GM12892 (cell line): Measurements from ENCODE around the gene TSPAN14.
"Not testable (repeated sequence)": the region's sequence is repeated elsewhere in the genome, so short reads cannot be mapped to it uniquely, and the experiment has no call there.

Source experiments
- DNase-seq: peaks from one replicate; pipeline ENCODE4 v3.0.0; 2011; ENCODE audit not compliant: insufficient read length
- FAIRE-seq: peaks from 2 replicates; lab custom pipeline; 2011; peaks lifted over from hg19 to GRCh38; lab: Jason Lieb, UNC
- POLR2A ChIP-seq: IDR thresholded peaks from 2 replicates; pipeline ENCODE4 v1.6.1; 2011; ENCODE audit warnings: low read depth, low read length, control low read depth
- POLR2AphosphoS5 ChIP-seq: IDR thresholded peaks from 2 replicates; pipeline ENCODE4 v1.6.1; 2011; ENCODE audit warnings: low read depth, low read length, control low read depth
- TAF1 ChIP-seq: IDR thresholded peaks from 2 replicates; pipeline ENCODE4 v1.6.1; 2011; ENCODE audit warnings: low read depth, mild to moderate bottlenecking, control low read depth, low read length, borderline replicate concordance

Gene TSPAN14

DNA sequence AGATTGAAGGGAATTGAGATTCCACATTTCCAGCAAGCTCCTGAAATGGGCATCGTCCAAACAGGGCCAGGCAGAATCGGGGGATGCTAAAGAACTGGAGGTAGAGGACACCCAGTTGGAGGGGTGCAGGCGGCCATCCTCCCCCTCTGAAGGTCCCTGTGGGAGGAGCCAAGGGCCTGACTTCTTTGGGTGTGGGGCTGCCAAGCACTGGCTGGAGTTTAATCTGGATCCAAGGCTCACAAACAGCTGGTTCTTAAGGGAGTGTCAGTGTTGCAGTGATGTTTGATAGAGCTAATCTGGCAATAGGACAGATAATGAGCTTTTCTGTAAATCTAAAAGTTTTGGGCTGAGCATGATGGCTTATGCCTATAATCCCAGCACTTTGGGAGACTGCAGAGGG lies 20.8 kb downstream of the TSPAN14 start:
- TF ChIP-seq POLR2A = no peak
- no peak for TF ChIP-seq POLR2AphosphoS5
- TF ChIP-seq TAF1 = no peak
- FAIRE-seq = no peak
- no peak for DNase-seq

DNA sequence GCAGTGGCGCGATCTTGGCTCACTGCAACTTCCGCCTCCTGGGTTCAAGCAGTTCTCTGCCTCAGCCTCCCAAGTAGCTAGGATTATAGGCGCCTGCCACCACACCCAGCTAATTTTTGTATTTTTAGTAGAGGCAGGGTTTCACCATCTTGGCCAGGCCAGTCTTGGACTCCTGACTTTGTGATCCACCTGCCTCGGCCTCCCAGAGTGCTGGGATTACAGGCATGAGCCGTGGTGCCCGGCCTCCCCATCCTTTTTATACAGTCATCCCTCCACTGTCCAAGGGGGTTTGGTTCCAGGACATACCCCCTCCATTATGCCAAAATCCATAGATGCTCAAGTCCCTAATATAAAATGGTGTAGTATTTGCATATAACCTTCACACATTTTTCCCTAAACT lies 21.5 kb downstream of the TSPAN14 start:
- not testable (repeated sequence) for FAIRE-seq, DNase-seq

DNA sequence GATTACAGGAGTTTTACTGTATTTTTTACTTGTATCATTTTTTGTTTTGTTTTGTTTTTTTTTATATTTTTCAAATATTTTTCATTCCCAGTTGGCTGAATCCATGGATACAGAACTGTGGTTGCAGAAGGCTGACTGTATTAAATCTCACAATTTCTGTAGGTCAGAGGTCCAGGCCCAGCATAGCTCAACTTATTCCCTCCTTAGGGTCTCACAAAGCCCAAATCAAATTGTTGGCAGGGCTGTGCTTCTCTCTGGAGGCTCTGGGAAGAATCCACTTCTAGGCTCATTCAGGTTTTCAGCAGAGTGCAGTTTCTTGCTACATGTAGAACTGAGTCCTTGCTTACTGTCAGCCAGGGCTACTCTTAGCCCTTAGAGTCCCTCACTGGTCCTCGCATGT lies 22.6 kb downstream of the TSPAN14 start:
- no peak for DNase-seq
- FAIRE-seq = no peak
- TF ChIP-seq POLR2AphosphoS5 (no peak), TAF1 (no peak), POLR2A (no peak)

DNA sequence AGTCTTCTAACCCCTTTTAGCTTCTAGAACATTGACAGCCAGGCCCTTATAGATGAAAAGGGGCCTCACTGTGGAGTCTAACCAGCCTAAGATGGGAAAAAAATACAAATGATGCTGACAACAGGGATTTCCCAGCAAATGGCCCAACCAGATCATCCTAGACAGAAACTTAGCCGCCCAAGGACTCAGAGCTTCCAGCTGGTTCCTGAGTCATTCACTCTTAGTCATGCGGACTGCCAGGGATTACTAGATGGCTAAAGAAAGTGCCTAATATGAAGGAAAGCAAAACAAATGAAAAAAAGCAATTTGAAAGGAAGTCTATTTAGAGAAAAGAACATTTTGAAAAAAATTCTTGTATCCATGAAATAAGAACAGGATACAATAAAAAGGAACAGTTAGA lies 23.7 kb downstream of the TSPAN14 start:
- TF ChIP-seq POLR2A (no peak), TAF1 (no peak), POLR2AphosphoS5 (no peak)
- DNase-seq = no peak
- no peak for FAIRE-seq

DNA sequence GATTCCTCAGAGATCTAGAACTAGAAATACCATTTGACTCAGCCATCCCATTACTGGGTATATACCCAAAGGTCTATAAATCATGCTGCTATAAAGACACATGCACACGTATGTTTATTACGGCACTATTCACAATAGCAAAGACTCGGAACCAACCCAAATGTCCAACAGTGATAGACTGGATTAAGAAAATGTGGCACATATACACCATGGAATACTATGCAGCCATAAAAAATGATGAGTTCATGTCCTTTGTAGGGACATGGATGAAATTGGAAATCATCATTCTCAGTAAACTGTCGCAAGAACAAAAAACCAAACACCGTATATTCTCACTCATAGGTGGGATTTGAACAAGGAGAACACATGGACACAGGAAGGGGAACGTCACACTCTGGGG lies 26.3 kb downstream of the TSPAN14 start:
- not testable (repeated sequence) for FAIRE-seq, DNase-seq

DNA sequence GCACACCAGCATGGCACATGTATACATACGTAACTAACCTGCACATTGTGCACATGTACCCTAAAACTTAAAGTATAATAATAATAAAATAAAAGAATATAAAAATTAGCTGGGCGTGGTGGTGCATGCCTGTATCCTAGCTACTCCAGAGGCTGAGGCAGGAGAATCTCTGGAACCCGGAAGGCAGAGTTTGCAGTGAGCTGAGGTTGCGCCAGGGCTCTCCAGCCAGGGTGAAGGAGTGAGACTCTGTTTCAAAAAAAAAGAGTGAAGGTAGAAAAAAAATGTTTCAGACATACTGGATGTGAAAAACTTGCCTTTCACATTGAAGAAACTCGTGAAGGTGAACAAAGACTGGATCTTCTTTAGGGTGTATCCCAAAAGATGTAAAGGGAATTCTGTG lies 26.7 kb downstream of the TSPAN14 start:
- no peak for DNase-seq
- FAIRE-seq = no peak
- TF ChIP-seq POLR2AphosphoS5 (no peak), TAF1 (no peak), POLR2A (no peak)

DNA sequence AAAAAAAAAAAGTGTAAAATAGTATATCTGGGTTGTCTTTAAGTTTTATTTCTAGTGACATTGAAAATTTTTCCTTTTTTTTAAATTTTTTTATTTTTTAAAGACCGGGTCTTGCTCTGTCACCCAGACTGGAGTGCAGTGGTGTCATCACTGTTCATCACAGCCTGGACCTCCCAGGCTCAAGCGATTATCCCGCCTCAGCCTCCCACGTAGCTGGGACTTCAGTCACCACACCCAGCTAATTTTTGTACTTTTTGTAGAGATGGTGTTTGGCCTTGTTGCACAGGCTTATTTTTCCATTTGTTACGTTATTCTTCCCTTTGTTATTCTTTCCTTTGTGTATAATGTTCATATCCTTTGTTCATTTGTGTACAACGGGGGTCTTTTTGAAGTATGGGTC lies 30.1 kb downstream of the TSPAN14 start:
- TF ChIP-seq TAF1 (no peak), POLR2AphosphoS5 (no peak), POLR2A (no peak)
- no peak for DNase-seq
- FAIRE-seq = no peak

DNA sequence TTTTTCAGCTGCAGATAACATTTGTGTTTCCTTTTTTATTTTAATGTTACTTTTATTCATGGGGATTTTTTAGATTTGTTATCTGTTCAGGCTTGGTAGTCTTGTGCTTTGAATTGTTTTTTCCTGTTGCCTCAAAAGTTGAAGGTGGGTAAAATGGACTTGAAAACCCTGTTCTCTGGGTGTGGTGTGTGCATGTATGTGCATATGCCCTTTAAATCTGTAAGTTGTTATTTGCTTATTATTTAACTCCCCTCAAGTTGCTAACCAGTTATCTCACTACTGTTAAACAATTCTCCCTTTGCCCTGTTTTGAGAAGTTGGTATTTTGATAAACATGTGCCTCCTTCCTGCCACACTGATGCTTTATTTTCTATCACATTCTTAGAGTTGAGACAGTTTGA lies 30.6 kb downstream of the TSPAN14 start:
- FAIRE-seq = no peak
- DNase-seq = no peak
- TF ChIP-seq TAF1 = no peak
- no peak for TF ChIP-seq POLR2A
- no peak for TF ChIP-seq POLR2AphosphoS5

DNA sequence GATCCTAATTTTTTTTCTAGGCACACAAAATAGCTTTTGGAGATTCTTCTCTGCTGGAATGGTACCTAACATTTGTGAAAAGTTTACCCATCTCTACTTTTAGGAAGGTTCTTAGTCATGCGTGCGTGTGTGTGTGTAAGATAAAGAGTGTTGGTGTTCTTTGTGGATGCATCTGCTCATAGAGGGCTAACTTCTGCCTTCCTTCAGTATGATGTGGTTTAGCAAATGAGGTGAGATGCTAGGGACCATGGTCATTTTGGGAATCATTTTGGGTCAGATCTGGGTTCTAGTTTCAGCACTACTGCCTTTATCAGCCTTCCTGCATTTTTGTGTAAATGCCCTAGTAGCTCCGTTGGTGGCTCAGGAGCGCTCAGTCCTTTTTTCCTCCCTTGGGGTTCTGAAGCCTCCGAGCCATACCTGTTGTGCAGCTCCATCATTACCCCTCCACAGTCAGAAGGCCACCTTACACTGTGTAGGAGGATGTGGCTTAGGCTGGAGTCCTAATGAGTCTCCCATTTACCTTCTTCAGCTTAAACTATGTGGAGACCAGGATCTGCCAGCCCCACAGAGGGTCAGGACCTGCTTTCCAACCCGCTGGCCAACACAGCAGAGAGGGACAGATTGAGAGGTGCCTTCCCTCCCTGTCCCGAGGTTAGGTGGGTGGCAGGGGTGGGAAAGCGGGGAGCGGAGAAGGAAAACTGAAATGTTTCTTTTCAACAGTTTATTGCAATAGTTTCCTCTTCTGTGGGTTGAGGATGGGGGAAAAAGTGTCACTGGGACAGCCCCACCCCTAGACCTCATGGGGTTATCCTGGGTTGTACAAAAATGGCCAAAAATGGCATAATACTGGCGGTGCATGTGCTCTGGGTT lies 31.2 kb downstream of the TSPAN14 start:
- TF ChIP-seq POLR2A (no peak), TAF1 (no peak), POLR2AphosphoS5 (no peak)
- DNase-seq = no peak
- FAIRE-seq = no peak

DNA sequence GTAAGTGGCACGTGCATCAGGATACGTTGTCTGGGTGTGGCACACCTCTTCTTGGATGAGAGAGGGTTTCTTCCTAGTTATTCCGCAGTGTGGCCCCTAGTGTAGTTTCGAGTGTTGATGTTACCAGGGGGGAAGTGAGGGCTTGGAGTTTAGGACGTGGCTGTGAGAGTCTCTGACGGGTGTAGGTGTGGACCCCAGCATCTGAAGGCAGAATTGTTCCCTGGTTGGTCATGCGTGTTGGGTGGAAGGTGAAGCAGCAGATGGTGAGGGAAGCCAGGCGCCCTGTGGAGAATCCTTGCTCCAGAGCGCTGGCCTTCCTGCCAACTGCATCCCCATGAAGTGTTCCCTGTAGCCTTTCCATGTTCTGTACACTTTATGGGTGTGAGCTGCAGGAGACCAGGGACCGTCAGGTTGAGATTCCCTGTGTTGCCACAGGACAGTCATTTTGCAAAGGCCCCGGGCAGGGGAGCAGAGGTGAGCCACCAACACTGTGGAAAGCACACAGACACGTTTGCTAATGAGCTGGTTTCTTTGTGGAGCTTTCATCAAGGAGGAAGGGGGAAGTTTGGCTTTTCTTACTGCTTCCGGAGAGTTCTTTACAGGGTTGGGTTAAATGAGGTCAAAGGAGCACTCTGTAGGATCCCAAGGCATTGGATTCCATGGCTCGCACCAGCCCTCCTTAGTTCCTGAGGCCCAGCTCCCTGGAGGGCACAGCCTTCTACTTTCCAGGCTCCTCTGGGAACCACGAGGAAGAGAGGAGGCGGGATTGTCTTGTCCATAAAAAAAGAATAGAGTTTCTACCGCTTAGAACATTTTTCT lies 32.0 kb downstream of the TSPAN14 start:
- DNase-seq (no peak), FAIRE-seq (no peak)
- no peak for TF ChIP-seq POLR2AphosphoS5
- no peak for TF ChIP-seq TAF1
- no peak for TF ChIP-seq POLR2A

DNA sequence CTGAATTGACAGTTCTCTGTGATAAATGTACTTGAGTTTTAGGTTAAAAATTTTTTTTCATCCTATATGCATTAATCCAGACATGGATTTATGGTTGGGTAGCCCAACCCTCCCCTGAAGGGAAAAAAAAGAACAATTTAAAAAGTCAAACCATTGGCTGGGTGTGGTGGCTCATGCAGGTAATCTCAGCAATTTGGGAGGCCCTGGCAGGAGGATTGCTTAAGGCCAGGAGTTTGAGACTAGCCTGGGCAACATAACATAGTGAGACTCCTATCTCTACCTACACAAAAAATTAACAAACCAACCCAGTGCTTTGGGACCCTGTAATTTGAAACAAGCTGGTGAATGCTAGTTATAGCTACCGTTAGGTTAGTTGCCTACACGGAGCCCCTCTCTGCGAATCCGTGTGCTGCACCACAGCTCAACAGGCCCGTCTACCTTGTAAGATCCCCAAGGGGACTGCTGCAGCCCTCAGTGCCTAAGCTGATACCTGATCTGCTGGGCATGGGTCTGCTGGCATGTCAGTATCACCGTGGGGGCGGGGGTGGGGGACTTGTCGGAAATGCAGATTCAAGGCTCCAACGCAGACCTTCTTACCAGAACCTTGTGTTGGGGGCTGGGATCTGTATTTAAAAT lies 32.8 kb downstream of the TSPAN14 start:
- FAIRE-seq (no peak), DNase-seq (no peak)
- TF ChIP-seq TAF1 (no peak), POLR2AphosphoS5 (no peak), POLR2A (no peak)
